A549 (cell line): ENCODE results near the gene TSEN34. TPM values are rescaled to one million over a fixed set of nuclear protein-coding genes. Genes with fewer than 3 reads are reported as not detected.
A peak's percentile ranks its signal among the peaks of the same experiment; 100 is the strongest.

ENCODE experiments used
- ATAC-seq, 2 experiments: fragments of 200-7000 bp in 1 of 2; fragments of >200 bp in 1 of 2; cut with Nextera tagmentation in 1 of 2; cut with Tn5 transposase in 1 of 2; 3 replicates each; pipeline versions ENCODE4 v1.8.0 to v1.9.1; 2018 to 2020; ENCODE audit warnings: mild to moderate bottlenecking in 1 of 2, moderate library complexity in 1 of 2
- CTCF ChIA-PET: fragments of 300-600 bp; sonication (Branson Sonifier 250); formaldehyde crosslinking; extraction: SDS; loops from one replicate; lab custom pipeline; 2021; ENCODE audit warnings: antibody characterized with exemption, inconsistent platforms; lab: Yijun Ruan, JAX
- POLR2A ChIA-PET: fragments of 350-600 bp; formaldehyde crosslinking; extraction: SDS; loops from one replicate; lab custom pipeline; 2021; ENCODE audit warnings: antibody characterized with exemption, inconsistent platforms; lab: Yijun Ruan, JAX
- DNase-seq, 2 experiments: peaks; one replicate each; pipeline versions ENCODE4 v3.0.0 to v3.0.0-alpha.2; 2011 to 2016; ENCODE audit warnings: low read depth in 1 of 2, low spot score in 1 of 2
- FAIRE-seq: peaks from 2 replicates; lab custom pipeline; 2011; peaks lifted over from hg19 to GRCh38; lab: Jason Lieb, UNC
- H3K27ac ChIP-seq, 2 experiments: fragments of >200 bp; sonication (Bioruptor Twin); formaldehyde crosslinking; 3 replicates each; pipeline ENCODE4 v1.5.1; 2016 to 2017
- H3K4me1 ChIP-seq: fragments of >200 bp; sonication (Bioruptor Twin); formaldehyde crosslinking; 3 replicates; pipeline ENCODE4 v1.6.1; 2016
- H3K4me2 ChIP-seq: fragments of >200 bp; sonication (Bioruptor Twin); formaldehyde crosslinking; 3 replicates; pipeline ENCODE4 v1.6.1; 2016
- H3K4me3 ChIP-seq: fragments of >200 bp; sonication (Bioruptor Twin); formaldehyde crosslinking; 3 replicates; pipeline ENCODE4 v1.5.1; 2016
- H3K9me3 ChIP-seq: fragments of >200 bp; sonication (Bioruptor Twin); formaldehyde crosslinking; 3 replicates; pipeline ENCODE4 v1.6.1; 2016
- ATOH8 ChIP-seq: fragments of 250-450 bp; sonication (Bioruptor Pico); IDR thresholded peaks from 2 replicates; pipeline ENCODE4 v1.5.0; 2020; ENCODE audit warnings: low read depth, mild to moderate bottlenecking, moderate library complexity
- BHLHE40 ChIP-seq: IDR thresholded peaks from 2 replicates; pipeline ENCODE4 v1.6.1; 2012; ENCODE audit warnings: low read depth, low read length, inconsistent platforms
- CBX2 ChIP-seq: fragments of 200-600 bp; sonication (generic); IDR thresholded peaks from 2 replicates; pipeline ENCODE4 v1.6.1; 2016; ENCODE audit warnings: low read depth, mild to moderate bottlenecking, borderline replicate concordance
- CBX8 ChIP-seq: fragments of 200-600 bp; sonication (generic); IDR thresholded peaks from 2 replicates; pipeline ENCODE4 v1.6.1; 2016
- CEBPB ChIP-seq, 2 experiments: fragments of >200 bp in 1 of 2; sonication (Bioruptor Twin) in 1 of 2; formaldehyde crosslinking in 1 of 2; IDR thresholded peaks; 2 replicates each; pipeline ENCODE4 v1.6.1; 2012 to 2016
- CTCF ChIP-seq: fragments of >200 bp; sonication (Bioruptor Twin); formaldehyde crosslinking; IDR thresholded peaks from 3 replicates; pipeline ENCODE4 v1.5.1; 2016
- EHF ChIP-seq: fragments of 250-450 bp; sonication (Bioruptor Pico); IDR thresholded peaks from 2 replicates; pipeline ENCODE4 v1.5.0; 2020; ENCODE audit warnings: mild to moderate bottlenecking
- EHMT2 ChIP-seq: fragments of 200-600 bp; sonication (generic); IDR thresholded peaks from 2 replicates; pipeline ENCODE4 v1.6.1; 2016; ENCODE audit warnings: antibody characterized with exemption, low read depth, mild to moderate bottlenecking, moderate library complexity
- EP300 ChIP-seq, 2 experiments: fragments of >200 bp; sonication (Bioruptor Twin); formaldehyde crosslinking; IDR thresholded peaks; 2 replicates in 1 of 2; 3 replicates in 1 of 2; pipeline ENCODE4 v1.6.1; 2016 to 2017
- FOSB ChIP-seq: fragments of 250-450 bp; sonication (Bioruptor Pico); IDR thresholded peaks from 2 replicates; pipeline ENCODE4 v1.5.0; 2020; ENCODE audit warnings: mild to moderate bottlenecking, moderate library complexity
- FOXS1 ChIP-seq: fragments of 250-450 bp; sonication (Bioruptor Pico); IDR thresholded peaks from 2 replicates; pipeline ENCODE4 v1.5.0; 2020; ENCODE audit warnings: mild to moderate bottlenecking, moderate library complexity
- HDAC2 ChIP-seq: fragments of 200-600 bp; sonication (generic); IDR thresholded peaks from 2 replicates; pipeline ENCODE4 v1.6.1; 2016
- HEYL ChIP-seq: fragments of 250-450 bp; sonication (Bioruptor Pico); IDR thresholded peaks from 2 replicates; pipeline ENCODE4 v1.8.0; 2021; ENCODE audit warnings: mild to moderate bottlenecking, moderate library complexity
- HOXB5 ChIP-seq: fragments of 250-450 bp; sonication (Bioruptor Pico); IDR thresholded peaks from 2 replicates; pipeline ENCODE4 v1.5.0; 2020; ENCODE audit warnings: mild to moderate bottlenecking, moderate library complexity
- JUN ChIP-seq, 2 experiments: fragments of >200 bp; sonication (Bioruptor Twin); formaldehyde crosslinking; IDR thresholded peaks; 2 replicates in 1 of 2; 3 replicates in 1 of 2; pipeline ENCODE4 v1.6.1; 2016 to 2017
- JUNB ChIP-seq: fragments of >200 bp; sonication (Bioruptor Twin); formaldehyde crosslinking; IDR thresholded peaks from 2 replicates; pipeline ENCODE4 v1.6.1; 2016
- KDM1A ChIP-seq: fragments of 200-600 bp; sonication (generic); IDR thresholded peaks from 2 replicates; pipeline ENCODE4 v1.6.1; 2016; ENCODE audit warnings: low read depth, mild to moderate bottlenecking
- KDM5A ChIP-seq: fragments of 200-600 bp; sonication (generic); IDR thresholded peaks from 2 replicates; pipeline ENCODE4 v1.6.1; 2016; ENCODE audit warnings: antibody characterized with exemption, mild to moderate bottlenecking
- MAX ChIP-seq: IDR thresholded peaks from 2 replicates; pipeline ENCODE4 v1.6.1; 2012
- MAZ ChIP-seq: fragments of 150-350 bp; IDR thresholded peaks from 2 replicates; pipeline ENCODE4 v1.6.1; 2014; ENCODE audit warnings: antibody characterized with exemption, low read depth, low read length, borderline replicate concordance
- NPAS2 ChIP-seq: fragments of 250-450 bp; sonication (Bioruptor Pico); IDR thresholded peaks from 2 replicates; pipeline ENCODE4 v1.8.0; 2022; ENCODE audit warnings: mild to moderate bottlenecking, moderate library complexity, borderline replicate concordance
- NR3C1 ChIP-seq: fragments of >200 bp; sonication (Bioruptor Twin); formaldehyde crosslinking; IDR thresholded peaks from 3 replicates; pipeline ENCODE4 v1.6.1; 2017
- PHF8 ChIP-seq: fragments of 200-600 bp; sonication (generic); IDR thresholded peaks from 2 replicates; pipeline ENCODE4 v1.6.1; 2016; ENCODE audit warnings: low read depth, mild to moderate bottlenecking, antibody characterized with exemption, moderate library complexity, borderline replicate concordance
- POLR2AphosphoS2 ChIP-seq: conservative IDR thresholded peaks from 2 replicates; pipeline ENCODE4 v1.6.1; 2012; ENCODE audit warnings: low read length, improper control_type of control experiment, inconsistent platforms
- RAD21 ChIP-seq, 2 experiments: fragments of >200 bp in 1 of 2; sonication (Bioruptor Twin) in 1 of 2; formaldehyde crosslinking in 1 of 2; IDR thresholded peaks in 1 of 2; conservative IDR thresholded peaks in 1 of 2; 2 replicates in 1 of 2; 3 replicates in 1 of 2; pipeline ENCODE4 v1.6.1; 2012 to 2018; ENCODE audit warnings: inconsistent platforms in 1 of 2
- RFX5 ChIP-seq: fragments of 450-650 bp; IDR thresholded peaks from 2 replicates; pipeline ENCODE4 v1.7.1; 2014; ENCODE audit warnings: antibody characterized with exemption, mild to moderate bottlenecking, moderate library complexity
- SMC3 ChIP-seq: fragments of >200 bp; sonication (Bioruptor Twin); formaldehyde crosslinking; IDR thresholded peaks from 3 replicates; pipeline ENCODE4 v1.6.1; 2018; ENCODE audit warnings: inconsistent platforms
- SREBF2 ChIP-seq: fragments of 450-650 bp; IDR thresholded peaks from 2 replicates; pipeline ENCODE4 v1.6.1; 2014; ENCODE audit warnings: mild to moderate bottlenecking, moderate library complexity
- TFCP2L1 ChIP-seq: fragments of 250-450 bp; sonication (Bioruptor Pico); IDR thresholded peaks from 2 replicates; pipeline ENCODE4 v1.5.0; 2021; ENCODE audit warnings: mild to moderate bottlenecking
- USF2 ChIP-seq: fragments of 450-650 bp; IDR thresholded peaks from 2 replicates; pipeline ENCODE4 v1.6.1; 2014; ENCODE audit warnings: antibody characterized with exemption
- ZNF302 ChIP-seq: fragments of 250-450 bp; sonication (Bioruptor Pico); IDR thresholded peaks from 2 replicates; pipeline ENCODE4 v1.9.0; 2021; ENCODE audit warnings: inconsistent platforms, mild to moderate bottlenecking, moderate library complexity
- ZSCAN20 ChIP-seq: fragments of 250-450 bp; sonication (Bioruptor Pico); IDR thresholded peaks from 2 replicates; pipeline ENCODE4 v1.8.0; 2022; ENCODE audit warnings: mild to moderate bottlenecking, moderate library complexity
- WGBS: methylation state at CpG from one replicate; pipeline ENCODE4 v1.1.6; 2017; ENCODE audit errors: missing lambda C conversion rate; 5-methylcytosine and 5-hydroxymethylcytosine counted together
- polyA plus RNA-seq, 4 experiments: library from polyadenylated mRNA; depleted of rRNA in 3 of 4; stranded (reverse); fragments of >200 nt; fragmentation: RNase III in 1 of 4; extraction: RNeasy Plus Mini Kit Qiagen cat#74134 plus additional on column Dnase treatment in 1 of 4; gene quantifications; 2 replicates in 3 of 4; 3 replicates in 1 of 4; pipeline ENCODE4 v1.2.3, GENCODE V29; 2011 to 2017
- TF ChIP-seq, protein P1 (sequence below): IDR thresholded peaks from 2 replicates; pipeline ENCODE4 v1.6.1; 2012; ENCODE audit warnings: low read depth, borderline replicate concordance
- TF ChIP-seq, protein P2 (sequence below): fragments of 150-350 bp; IDR thresholded peaks from 2 replicates; pipeline ENCODE4 v1.6.1; 2014; ENCODE audit warnings: low read depth, mild to moderate bottlenecking, low read length
- TF ChIP-seq, protein P3 (sequence below): fragments of >200 bp; sonication (Bioruptor Twin); formaldehyde crosslinking; IDR thresholded peaks from 2 replicates; pipeline ENCODE4 v1.6.1; 2016

Gene TSEN34
- polyA plus RNA-seq, 2 of the 4 experiments (the other 2 are of a cell fraction), result 53.4 to 90.9 TPM

- H3K27ac ChIP-seq, result peak overlapping the region in 1 of 2 experiments; percentile 52; a peak in 2 of 6 replicates
- DNase-seq, result peak; percentile 92 to 95
- H3K4me2 ChIP-seq, result peak overlapping the region; percentile 51
- peaks cover 14% of the 10 kb centered on the region; the same call in 2 of the 3 replicates for H3K4me1 ChIP-seq
- ATAC-seq, result peak; percentile 82 to 87
- WGBS, result 30% methylated on average over 25 of the region's 25 CpGs
- CTCF ChIA-PET, result interaction anchor here (0.6 to 12.1 kb wide), 46 partner anchors 9 to 363 kb away, joined by 3 to 295 read pairs (median 4); partner anchors contain the start of genes CNOT3, LENG1, LILRB5 and MBOAT7
- peak; percentile 84 for FAIRE-seq
- no peak overlapping the region for H3K4me3 ChIP-seq
- no peak for TF ChIP-seq NR3C1
- no peak for TF ChIP-seq HDAC2
- TF ChIP-seq HOXB5 (CRISPR knock-in tag), result no peak
- TF ChIP-seq ZNF302 (CRISPR knock-in tag), result no peak
- TF ChIP-seq KDM5A, result no peak
- TF ChIP-seq NPAS2 (CRISPR knock-in tag), result no peak
- TF ChIP-seq MAZ, result no peak
- no peak for TF ChIP-seq PHF8
- TF ChIP-seq FOXS1, result no peak
- TF ChIP-seq ZSCAN20 (CRISPR knock-in tag), result no peak
- TF ChIP-seq EHMT2, result no peak
- peak; percentile 71 to 73 for TF ChIP-seq RAD21 (conservative IDR thresholded peaks at IDR 0.05 in 1 of 2, IDR thresholded peaks at IDR 0.05 in 1 of 2)
- TF ChIP-seq, protein P1, sequence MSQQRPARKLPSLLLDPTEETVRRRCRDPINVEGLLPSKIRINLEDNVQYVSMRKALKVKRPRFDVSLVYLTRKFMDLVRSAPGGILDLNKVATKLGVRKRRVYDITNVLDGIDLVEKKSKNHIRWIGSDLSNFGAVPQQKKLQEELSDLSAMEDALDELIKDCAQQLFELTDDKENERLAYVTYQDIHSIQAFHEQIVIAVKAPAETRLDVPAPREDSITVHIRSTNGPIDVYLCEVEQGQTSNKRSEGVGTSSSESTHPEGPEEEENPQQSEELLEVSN, result no peak
- TF ChIP-seq MAX, result peak; percentile 29; the same call in 1 of the 2 replicates
- no peak for TF ChIP-seq HEYL
- TF ChIP-seq FOSB (CRISPR knock-in tag), result no peak
- TF ChIP-seq CEBPB (IDR thresholded peaks at IDR 0.05), result no peak
- no peak for TF ChIP-seq EP300 (IDR thresholded peaks at IDR 0.05)
- no peak for TF ChIP-seq ATOH8 (CRISPR knock-in tag)
- no peak for TF ChIP-seq JUN (IDR thresholded peaks at IDR 0.05)
- TF ChIP-seq, protein P2, sequence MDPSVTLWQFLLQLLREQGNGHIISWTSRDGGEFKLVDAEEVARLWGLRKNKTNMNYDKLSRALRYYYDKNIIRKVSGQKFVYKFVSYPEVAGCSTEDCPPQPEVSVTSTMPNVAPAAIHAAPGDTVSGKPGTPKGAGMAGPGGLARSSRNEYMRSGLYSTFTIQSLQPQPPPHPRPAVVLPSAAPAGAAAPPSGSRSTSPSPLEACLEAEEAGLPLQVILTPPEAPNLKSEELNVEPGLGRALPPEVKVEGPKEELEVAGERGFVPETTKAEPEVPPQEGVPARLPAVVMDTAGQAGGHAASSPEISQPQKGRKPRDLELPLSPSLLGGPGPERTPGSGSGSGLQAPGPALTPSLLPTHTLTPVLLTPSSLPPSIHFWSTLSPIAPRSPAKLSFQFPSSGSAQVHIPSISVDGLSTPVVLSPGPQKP, result no peak
- TF ChIP-seq SREBF2, result no peak
- no peak for TF ChIP-seq POLR2AphosphoS2
- no peak for TF ChIP-seq TFCP2L1 (CRISPR knock-in tag)
- TF ChIP-seq RFX5, result no peak
- TF ChIP-seq, protein P3, sequence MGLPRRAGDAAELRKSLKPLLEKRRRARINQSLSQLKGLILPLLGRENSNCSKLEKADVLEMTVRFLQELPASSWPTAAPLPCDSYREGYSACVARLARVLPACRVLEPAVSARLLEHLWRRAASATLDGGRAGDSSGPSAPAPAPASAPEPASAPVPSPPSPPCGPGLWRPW, result no peak
- no peak for TF ChIP-seq CBX2
- TF ChIP-seq SMC3, result peak; percentile 75
- peak; percentile 79 for TF ChIP-seq CTCF
- TF ChIP-seq CBX8, result no peak
- TF ChIP-seq EHF (CRISPR knock-in tag), result no peak
- TF ChIP-seq JUNB, result no peak
- TF ChIP-seq BHLHE40, result no peak
- no peak for TF ChIP-seq KDM1A
- no peak for TF ChIP-seq USF2
- TF ChIP-seq, all 56 proteins: peak for 4
- no peaks in the 10 kb centered on the region for H3K9me3 ChIP-seq
- POLR2A ChIA-PET, result interaction anchor here (1.0 to 1.7 kb wide), 3 partner anchors 21 to 33 kb away, joined by 3 to 10 read pairs (median 7); partner anchors contain the start of genes CNOT3, MBOAT7 and RPS9
Observed at GRCh38 chr19:54168174-54168917, 22.8 kb upstream of the TSEN34 start.
